H1 (cell line): ENCODE results near the gene TM9SF3. TPM values are rescaled to one million over a fixed set of nuclear protein-coding genes. Genes with fewer than 3 reads are reported as not detected.

Experiments used
- CTCF ChIA-PET: fragments of 300-600 bp; sonication (Branson Sonifier 250); formaldehyde crosslinking; loops from one replicate; lab custom pipeline; 2021; ENCODE audit not compliant: partially characterized antibody; lab: Charles Lee
- POLR2A ChIA-PET: fragments of 300-600 bp; sonication (Branson Sonifier 250); formaldehyde crosslinking; loops from one replicate; lab custom pipeline; 2021; ENCODE audit warnings: inconsistent platforms; ENCODE audit not compliant: partially characterized antibody; lab: Charles Lee
- DNase-seq, 2 experiments: peaks; one replicate each; pipeline versions ENCODE4 v3.0.0 to v3.0.0-alpha.2; 2010 to 2022; ENCODE audit warnings: low spot score in 2 of 2, low read depth in 1 of 2, mixed read lengths in 1 of 2
- FAIRE-seq: peaks from 2 replicates; lab custom pipeline; 2011; peaks lifted over from hg19 to GRCh38; lab: Jason Lieb, UNC
- H2AFZ ChIP-seq: 2 replicates; pipeline ENCODE4 v1.8.1; 2012; ENCODE audit warnings: low read length, inconsistent platforms
- H2AK5ac ChIP-seq: 2 replicates; pipeline ENCODE4 v1.6.1; 2013; ENCODE audit warnings: low read depth, low read length
- H2BK120ac ChIP-seq: replicated peaks from 2 replicates; pipeline ENCODE3; 2013; ENCODE audit warnings: low read depth, low read length, inconsistent platforms
- H2BK12ac ChIP-seq: 2 replicates; pipeline ENCODE4 v1.6.1; 2013; ENCODE audit warnings: low read depth, low read length
- H2BK15ac ChIP-seq: 2 replicates; pipeline ENCODE4 v1.6.1; 2013; ENCODE audit warnings: low read length
- H2BK20ac ChIP-seq: 2 replicates; pipeline ENCODE4 v1.6.1; 2013; ENCODE audit warnings: low read length
- H2BK5ac ChIP-seq: 2 replicates; pipeline ENCODE4 v1.6.1; 2013; ENCODE audit warnings: low read depth, low read length
- H3K14ac ChIP-seq: 2 replicates; pipeline ENCODE4 v1.6.1; 2013; ENCODE audit warnings: inconsistent platforms; ENCODE audit not compliant: insufficient read length
- H3K18ac ChIP-seq: 2 replicates; pipeline ENCODE4 v1.6.1; 2013; ENCODE audit warnings: low read length; ENCODE audit errors: extremely low read depth
- H3K23ac ChIP-seq: 2 replicates; pipeline ENCODE4 v1.6.1; 2013; ENCODE audit warnings: inconsistent platforms; ENCODE audit not compliant: insufficient read length
- H3K23me2 ChIP-seq: 2 replicates; pipeline ENCODE4 v1.6.1; 2013; ENCODE audit warnings: low read depth, low read length
- H3K27ac ChIP-seq: 2 replicates; pipeline ENCODE4 v1.6.1; 2011; ENCODE audit warnings: low read depth, low read length, inconsistent platforms
- H3K27me3 ChIP-seq, 4 experiments: replicated peaks in 1 of 4; 1 replicate in 1 of 4; 2 replicates in 3 of 4; pipeline versions ENCODE4 v1.6.1 to v1.8.1; 2011 to 2013; ENCODE audit warnings: low read length in 3 of 4, mild to moderate bottlenecking in 3 of 4, inconsistent platforms in 2 of 4, mixed read lengths in 2 of 4, moderate library complexity in 1 of 4; ENCODE audit not compliant: control insufficient read depth in 3 of 4, insufficient read depth in 3 of 4; ENCODE audit errors: extremely low read depth in 1 of 4
- H3K36me3 ChIP-seq, 4 experiments: 2 replicates each; pipeline versions ENCODE4 v1.6.1 to v1.8.1; 2011 to 2013; ENCODE audit warnings: mild to moderate bottlenecking in 4 of 4, low read length in 3 of 4, moderate library complexity in 2 of 4, control low read depth in 1 of 4, inconsistent platforms in 1 of 4; ENCODE audit not compliant: insufficient read depth in 4 of 4, control insufficient read depth in 2 of 4
- H3K4ac ChIP-seq: replicated peaks from 2 replicates; pipeline ENCODE3; 2013; ENCODE audit warnings: low read length, low read depth, mixed read lengths, inconsistent platforms; ENCODE audit not compliant: insufficient read length
- H3K4me1 ChIP-seq, 4 experiments: replicated peaks in 1 of 4; 1 replicate in 1 of 4; 2 replicates in 3 of 4; pipeline versions ENCODE4 v1.6.1 to v1.8.1; 2011 to 2013; ENCODE audit warnings: low read length in 3 of 4, inconsistent platforms in 2 of 4, mixed read lengths in 1 of 4; ENCODE audit not compliant: insufficient read depth in 4 of 4, control insufficient read depth in 3 of 4
- H3K4me2 ChIP-seq, 2 experiments: 2 replicates each; pipeline versions ENCODE4 v1.6.1 to v1.8.1; 2011 to 2013; ENCODE audit warnings: low read depth in 2 of 2, low read length in 2 of 2, control low read depth in 1 of 2, inconsistent platforms in 1 of 2, mild to moderate bottlenecking in 1 of 2; ENCODE audit not compliant: insufficient read depth in 1 of 2
- H3K4me3 ChIP-seq, 4 experiments: fragments of 200-600, 300-600 bp in 1 of 4; sonication (generic), shearing (Covaris generic), sonication (Bioruptor Twin) in 1 of 4; 2 replicates each; pipeline versions ENCODE4 v1.5.1 to v1.8.1; 2011 to 2016; ENCODE audit warnings: low read length in 4 of 4, low read depth in 3 of 4, control low read depth in 2 of 4, inconsistent platforms in 2 of 4, mild to moderate bottlenecking in 2 of 4, mixed read lengths in 1 of 4, moderate library complexity in 1 of 4; ENCODE audit not compliant: insufficient read depth in 2 of 4; ENCODE audit errors: extremely low read depth in 1 of 4
- H3K56ac ChIP-seq: replicated peaks from 2 replicates; pipeline ENCODE3; 2013; ENCODE audit warnings: low read depth, mild to moderate bottlenecking, mixed read lengths, low read length, inconsistent platforms; ENCODE audit not compliant: insufficient read length
- H3K79me1 ChIP-seq: 2 replicates; pipeline ENCODE4 v1.6.1; 2013; ENCODE audit warnings: low read depth, low read length, control low read depth
- H3K79me2 ChIP-seq, 2 experiments: 2 replicates each; pipeline versions ENCODE4 v1.6.1 to v1.8.1; 2012 to 2013; ENCODE audit warnings: low read length in 2 of 2, mild to moderate bottlenecking in 2 of 2, inconsistent platforms in 1 of 2; ENCODE audit not compliant: insufficient read depth in 2 of 2, control insufficient read depth in 1 of 2
- H3K9ac ChIP-seq, 4 experiments: replicated peaks in 1 of 4; 1 replicate in 1 of 4; 2 replicates in 3 of 4; pipeline versions ENCODE4 v1.6.1 to v1.8.1; 2011 to 2013; ENCODE audit warnings: low read depth in 3 of 4, low read length in 3 of 4, control low read depth in 2 of 4, mild to moderate bottlenecking in 2 of 4, moderate library complexity in 2 of 4, inconsistent platforms in 1 of 4; ENCODE audit errors: extremely low read depth in 1 of 4
- H3K9me3 ChIP-seq, 2 experiments: 2 replicates each; pipeline versions ENCODE4 v1.6.1 to v1.8.1; 2012 to 2013; ENCODE audit warnings: mild to moderate bottlenecking in 2 of 2, moderate library complexity in 2 of 2, control low read depth in 1 of 2, inconsistent platforms in 1 of 2, low read depth in 1 of 2, low read length in 1 of 2, mixed read lengths in 1 of 2; ENCODE audit not compliant: insufficient read depth in 2 of 2
- H4K20me1 ChIP-seq, 2 experiments: replicated peaks in 1 of 2; 2 replicates each; pipeline versions ENCODE3 to v1.8.1; 2011 to 2013; ENCODE audit warnings: inconsistent platforms in 2 of 2, low read length in 2 of 2, mild to moderate bottlenecking in 1 of 2; ENCODE audit not compliant: insufficient read depth in 2 of 2, control insufficient read depth in 1 of 2
- H4K5ac ChIP-seq: 2 replicates; pipeline ENCODE4 v1.6.1; 2013; ENCODE audit warnings: low read length, low read depth, mixed read lengths, inconsistent platforms; ENCODE audit not compliant: insufficient read length
- H4K8ac ChIP-seq: 2 replicates; pipeline ENCODE4 v1.8.0; 2013; ENCODE audit warnings: mild to moderate bottlenecking, moderate library complexity, low read length, inconsistent platforms; ENCODE audit not compliant: insufficient read depth; ENCODE audit errors: extremely low read depth
- H4K91ac ChIP-seq: replicated peaks from 2 replicates; pipeline ENCODE3; 2013; ENCODE audit warnings: low read length, mixed read lengths, inconsistent platforms; ENCODE audit not compliant: insufficient read length
- CREB1 ChIP-seq: IDR thresholded peaks from 2 replicates; pipeline ENCODE4 v1.6.1; 2012; ENCODE audit warnings: inconsistent platforms
- CTBP2 ChIP-seq: IDR thresholded peaks from 2 replicates; pipeline ENCODE4 v1.7.0; 2011; ENCODE audit warnings: borderline replicate concordance, mild to moderate bottlenecking, moderate library complexity, mixed read lengths, low read length; ENCODE audit not compliant: insufficient read depth, insufficient read length
- TCF12 ChIP-seq: IDR thresholded peaks from 2 replicates; pipeline ENCODE4 v1.6.1; 2011; ENCODE audit warnings: low read depth, mild to moderate bottlenecking, low read length
- YY1 ChIP-seq: IDR thresholded peaks from 2 replicates; pipeline ENCODE4 v1.6.1; 2011; ENCODE audit warnings: low read depth, mild to moderate bottlenecking, low read length
- WGBS, 2 experiments: shearing (Covaris generic) in 1 of 2; methylation state at CpG; one replicate each; pipeline versions ENCODE4 v1.1.6 to v1.1.7; 2013 to 2015; ENCODE audit warnings: low lambda C conversion rate in 2 of 2, mixed read lengths in 2 of 2, inconsistent platforms in 1 of 2, low coverage in 1 of 2, missing lambda C conversion rate in 1 of 2; ENCODE audit not compliant: insufficient replicate concordance in 2 of 2, insufficient coverage in 1 of 2, insufficient read length in 1 of 2; ENCODE audit errors: extremely low coverage in 1 of 2, missing lambda C conversion rate in 1 of 2; 5-methylcytosine and 5-hydroxymethylcytosine counted together
- polyA plus RNA-seq, 7 experiments: library from polyadenylated mRNA; depleted of rRNA in 3 of 7; stranded (reverse) in 5 of 7; unstranded in 2 of 7; fragments of >200 nt in 5 of 7; fragments of 200-250 nt in 2 of 7; gene quantifications; 1 replicate in 5 of 7; 2 replicates in 1 of 7; 4 replicates in 1 of 7; pipeline versions ENCODE4 v1.2.1 to v1.2.3, GENCODE V29; 2011 to 2013; ENCODE audit warnings: missing spikeins in 2 of 7, mixed read lengths in 2 of 7
- total RNA-seq: library from RNA; stranded (reverse); fragmentation: NEBNext Ultra II Directional; extraction: Animal tissue kit (Norgen Biotek cat#: 25700); gene quantifications from 2 replicates; pipeline ENCODE4 v1.2.1, GENCODE V29; 2021

The TM9SF3 gene
- total and polyA plus RNA-seq, 2 of the 8 experiments (the other 6 are each of a cell fraction or from before 2014, with no cell fraction given): 123 to 127 TPM

DNA sequence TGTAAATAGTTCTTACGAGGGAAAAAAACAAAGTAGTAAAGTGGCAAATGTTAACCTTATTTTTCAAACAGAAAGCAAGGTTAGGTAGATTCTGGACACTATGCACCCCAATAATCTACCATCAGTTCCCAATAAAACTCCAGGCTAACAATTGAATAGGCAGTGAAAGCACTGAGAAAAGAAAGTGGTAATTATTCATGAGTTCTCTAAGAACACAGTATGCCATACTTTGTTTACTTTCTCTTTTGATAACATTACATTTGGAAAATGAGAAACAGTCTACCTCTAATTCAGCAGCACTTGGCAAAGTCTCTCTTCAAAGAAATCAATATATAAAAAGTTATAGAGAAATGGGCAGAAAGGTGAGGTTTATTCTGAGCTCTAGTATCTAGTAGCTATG, 18.4 kb downstream of the TM9SF3 start:
- TF ChIP-seq CREB1 (no peak), TCF12 (no peak), CTBP2 (no peak), YY1 (no peak)
- TF ChIP-seq, all 59 proteins: peak for 0
- no peak overlapping the region for H3K56ac ChIP-seq
- no peak overlapping the region for H3K4me3 ChIP-seq
- no peak overlapping the region for H4K91ac ChIP-seq
- H2BK5ac ChIP-seq: no peak overlapping the region
- no peaks in the 10 kb centered on the region for H3K27me3 ChIP-seq
- H3K4me2 ChIP-seq: no peak overlapping the region
- no peak overlapping the region for H2BK15ac ChIP-seq
- H4K5ac ChIP-seq: no peak overlapping the region
- H3K9me3 ChIP-seq: no peaks in the 10 kb centered on the region
- H3K14ac ChIP-seq: no peak overlapping the region
- WGBS, 2 experiments: 70% methylated on average over 1 of the region's 1 CpG; no CpG with 5 or more reads in 1 of the 2 experiments
- H3K4me1 ChIP-seq: peaks cover 0 to 10% (median 5%) of the 10 kb centered on the region in 4 experiments; a peak in 4 of 7 replicates
- peaks cover 0 to 84% of the 10 kb centered on the region in 2 experiments; a peak in 3 of 4 replicates for H3K79me2 ChIP-seq
- POLR2A ChIA-PET: no interaction called here
- no peak overlapping the region for H2BK120ac ChIP-seq
- H4K8ac ChIP-seq: no peak overlapping the region
- H3K23me2 ChIP-seq: no peaks in the 10 kb centered on the region
- no peak overlapping the region for H2BK12ac ChIP-seq
- H3K18ac ChIP-seq: no peak overlapping the region
- peaks cover 0 to 10% (median 2%) of the 10 kb centered on the region in 4 experiments; a peak in 6 of 8 replicates for H3K36me3 ChIP-seq
- peaks cover 10% of the 10 kb centered on the region for H3K79me1 ChIP-seq
- H3K4ac ChIP-seq: no peak overlapping the region
- FAIRE-seq (no peak), DNase-seq (no peak)
- no peak overlapping the region for H3K23ac ChIP-seq
- no peak overlapping the region for H2AK5ac ChIP-seq
- no peak overlapping the region for H2AFZ ChIP-seq
- H2BK20ac ChIP-seq: no peak overlapping the region
- H4K20me1 ChIP-seq: peaks cover 0 to 6% of the 10 kb centered on the region in 2 experiments
- H3K9ac ChIP-seq: no peak overlapping the region
- CTCF ChIA-PET: interaction anchor here (3.9 kb wide), 1 partner anchor 12 kb away, joined by 18 read pairs; no protein-coding TSS in a partner anchor
- no peak overlapping the region for H3K27ac ChIP-seq
